ENCODE measurements around the gene RAB18.

DNA sequence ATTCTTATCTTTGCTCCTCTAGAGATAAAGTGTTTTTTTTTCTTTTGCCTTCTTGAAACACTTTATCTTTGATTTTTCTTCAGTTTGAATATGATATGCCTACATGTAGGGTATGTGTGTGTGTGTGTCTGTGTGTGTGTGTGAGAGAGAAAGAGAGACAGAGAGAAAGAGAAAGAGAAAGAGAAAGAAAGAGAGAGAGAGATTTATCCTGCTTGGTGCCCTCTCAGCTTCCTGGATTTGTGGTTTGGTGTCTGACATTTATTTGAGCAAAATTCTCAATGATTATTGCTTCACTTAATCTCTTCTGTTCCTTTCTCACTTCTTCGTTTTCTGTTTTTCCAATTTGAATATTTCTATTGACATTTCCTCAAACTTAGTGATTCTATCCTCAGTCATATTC, 60.3 kb downstream of the RAB18 start:
- no peak for TF ChIP-seq CTCF (IDR thresholded peaks at IDR 0.05; ENCODE audit: low read length)
- no peak for TF ChIP-seq EZH2 (optimal IDR thresholded peaks at IDR 0.05; ENCODE audit: low read depth, low read length)

Measured in MM.1S (cell line).